HG03066 (cell line): ENCODE results near the gene TCF7.

Source experiments
- ATAC-seq: cut with Tn5 transposase; IDR thresholded peaks from one replicate; pipeline ENCODE4 v1.9.1; 2021; ENCODE audit warnings: low read depth; ENCODE audit not compliant: unreplicated experiment

The TCF7 gene

GRCh38 chr5:134111741-134112647 is 2.5 kb upstream of the TCF7 start:
- ATAC-seq, result no peak

DNA sequence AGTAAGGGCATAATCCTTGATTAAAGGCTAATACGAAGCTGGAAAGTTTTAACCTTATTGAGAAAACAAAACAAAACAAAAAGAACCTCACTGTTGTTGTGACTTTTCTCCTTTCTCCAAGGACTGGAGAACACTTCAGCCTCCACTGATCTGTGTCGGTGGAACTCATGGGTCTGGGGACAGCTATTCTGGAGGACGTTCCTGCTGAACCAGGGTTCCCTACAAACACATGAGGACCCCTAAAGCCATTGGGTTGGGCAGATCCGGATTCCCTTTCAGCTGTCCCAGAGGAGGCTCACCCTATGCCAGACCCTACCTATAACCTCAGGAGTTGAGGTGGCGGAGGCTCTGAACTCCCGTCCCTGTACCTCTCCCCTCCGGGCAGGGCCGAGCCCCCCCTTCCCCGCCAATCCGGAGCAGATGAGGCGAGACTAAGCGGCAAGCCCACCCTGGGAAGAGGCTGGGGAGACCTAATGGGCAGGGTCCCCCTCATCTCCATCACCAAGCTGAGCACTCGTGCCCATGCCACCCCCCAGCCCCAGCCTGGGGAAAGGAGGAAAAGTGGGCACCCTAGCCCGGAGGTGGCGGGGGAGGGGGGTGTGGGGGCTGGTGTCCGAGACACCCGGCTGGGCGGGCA is 1.6 kb upstream of the TCF7 start:
- ATAC-seq, result no peak

GRCh38 chr5:134113363-134113889 is 1.1 kb upstream of the TCF7 start:
- ATAC-seq, result no peak

DNA sequence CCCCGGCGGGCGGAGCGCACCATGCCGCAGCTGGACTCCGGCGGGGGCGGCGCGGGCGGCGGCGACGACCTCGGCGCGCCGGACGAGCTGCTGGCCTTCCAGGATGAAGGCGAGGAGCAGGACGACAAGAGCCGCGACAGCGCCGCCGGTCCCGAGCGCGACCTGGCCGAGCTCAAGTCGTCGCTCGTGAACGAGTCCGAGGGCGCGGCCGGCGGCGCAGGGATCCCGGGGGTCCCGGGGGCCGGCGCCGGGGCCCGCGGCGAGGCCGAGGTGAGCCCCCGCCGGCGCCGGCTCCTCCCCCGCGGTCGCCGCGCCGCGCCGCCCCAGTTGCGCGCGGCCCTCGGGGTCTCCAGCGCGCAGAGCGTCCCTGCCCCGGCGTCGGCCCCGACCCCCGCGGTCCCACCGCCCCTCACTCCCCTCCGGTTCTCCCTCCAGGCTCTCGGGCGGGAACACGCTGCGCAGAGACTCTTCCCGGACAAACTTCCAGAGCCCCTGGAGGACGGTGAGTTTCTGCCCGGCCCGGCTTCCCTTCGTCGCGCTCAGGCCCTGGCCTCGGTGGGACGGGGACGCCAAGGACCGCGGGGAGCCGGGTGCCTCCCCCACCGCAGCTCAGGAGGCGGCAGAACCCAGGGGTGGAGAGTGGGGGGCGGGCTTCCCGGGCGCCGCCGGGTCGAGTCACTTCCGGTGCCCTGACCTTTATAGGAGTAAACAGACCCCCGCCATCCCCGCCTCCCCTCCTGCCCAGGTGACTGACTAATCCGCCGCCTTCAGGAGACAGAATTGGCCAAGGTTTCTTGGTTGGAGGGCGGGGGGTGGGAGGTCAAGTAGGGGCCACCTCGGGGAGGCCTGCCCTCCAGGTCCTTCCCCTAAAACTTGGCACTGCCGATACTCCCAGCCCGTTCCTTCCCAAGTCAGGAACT is 665 bp downstream of the TCF7 start:
- peak; percentile 1 for ATAC-seq

DNA sequence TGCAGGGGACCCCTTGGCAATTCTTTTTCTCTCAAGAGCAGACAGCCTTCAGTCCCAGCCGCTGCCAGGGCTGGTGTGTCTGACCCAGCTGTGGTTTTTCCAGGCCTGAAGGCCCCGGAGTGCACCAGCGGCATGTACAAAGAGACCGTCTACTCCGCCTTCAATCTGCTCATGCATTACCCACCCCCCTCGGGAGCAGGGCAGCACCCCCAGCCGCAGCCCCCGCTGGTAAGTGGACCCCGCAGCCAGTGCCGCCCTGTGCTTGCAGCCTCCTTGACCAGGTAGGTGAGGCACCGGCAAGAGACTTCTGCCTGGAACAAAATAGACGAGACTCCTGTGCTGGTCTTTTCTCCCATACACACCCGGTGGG is 1.3 kb downstream of the TCF7 start:
- no peak for ATAC-seq

DNA sequence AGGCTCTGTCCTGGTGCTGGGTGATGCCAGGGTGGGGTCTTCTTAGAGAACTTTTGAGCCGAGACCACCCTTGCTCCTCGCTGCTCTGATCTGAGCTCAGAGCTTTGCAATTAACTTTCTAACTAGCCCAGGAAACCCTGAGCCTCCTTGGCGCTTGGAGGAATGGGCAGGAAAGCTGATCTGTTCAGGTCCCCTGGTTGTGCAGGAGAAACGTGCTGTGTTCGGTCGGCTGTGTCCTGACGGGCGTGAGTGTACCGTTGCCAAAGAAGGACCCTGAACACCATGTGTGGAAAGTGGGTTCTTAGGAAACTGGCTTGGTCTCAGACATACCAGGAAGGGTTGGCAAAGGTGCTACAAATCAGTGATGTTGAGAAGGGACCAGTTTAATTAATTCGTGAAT is 1.8 kb downstream of the TCF7 start:
- ATAC-seq, result no peak

DNA sequence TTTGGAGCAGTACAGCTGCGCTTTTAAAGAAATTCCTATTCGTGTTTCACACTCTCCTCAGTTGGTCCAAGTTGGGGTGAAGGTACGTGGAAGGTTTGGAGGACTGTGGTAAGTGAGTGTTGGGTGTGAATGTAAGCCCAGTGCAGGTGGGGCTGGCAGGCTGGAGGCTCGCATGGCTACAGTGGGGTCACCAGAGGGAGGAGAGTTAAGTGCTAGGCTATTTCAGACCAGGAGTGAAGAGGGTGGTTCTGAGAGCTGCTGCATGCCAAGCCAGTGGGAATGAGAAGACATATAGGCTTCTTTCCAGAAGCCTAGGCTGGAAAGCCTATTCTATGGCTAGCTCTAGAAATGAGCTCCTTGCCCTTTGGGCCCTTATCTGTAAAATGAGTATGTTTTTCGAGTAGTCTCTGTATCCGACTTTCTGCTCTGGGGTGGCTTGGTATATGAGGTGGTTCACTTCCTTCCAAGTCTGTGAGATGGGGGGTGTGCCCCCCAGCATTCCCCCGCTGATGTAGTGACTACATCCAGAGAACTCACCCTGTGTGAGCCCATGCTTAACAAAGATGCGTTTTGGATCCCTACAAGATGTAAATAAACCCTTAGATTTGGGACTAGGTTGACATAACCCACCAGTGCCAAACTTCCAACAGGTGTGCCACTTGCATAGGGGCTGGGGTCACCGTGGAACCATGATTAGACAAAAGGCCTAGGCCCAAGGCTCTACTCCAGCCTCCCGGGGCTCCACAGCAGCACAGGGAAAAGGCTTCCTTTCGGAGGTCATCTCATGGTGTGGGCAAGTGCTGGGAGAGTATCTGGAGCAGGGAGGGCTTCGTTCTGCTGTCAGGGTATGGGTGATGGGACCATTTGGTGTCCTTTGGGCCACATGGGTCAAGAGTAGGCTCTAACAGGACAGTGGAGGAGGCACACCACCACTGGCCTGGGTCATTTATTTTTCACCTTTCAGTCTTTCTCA is 2.6 kb downstream of the TCF7 start:
- ATAC-seq, result no peak

- no peak for ATAC-seq
Measured at GRCh38 chr5:134118212-134118835, 3.8 kb downstream of the TCF7 start.

GRCh38 chr5:134119720-134120119 is 5.2 kb downstream of the TCF7 start:
- ATAC-seq, result no peak

GRCh38 chr5:134120386-134121138 is 6.1 kb downstream of the TCF7 start:
- ATAC-seq, result no peak

DNA sequence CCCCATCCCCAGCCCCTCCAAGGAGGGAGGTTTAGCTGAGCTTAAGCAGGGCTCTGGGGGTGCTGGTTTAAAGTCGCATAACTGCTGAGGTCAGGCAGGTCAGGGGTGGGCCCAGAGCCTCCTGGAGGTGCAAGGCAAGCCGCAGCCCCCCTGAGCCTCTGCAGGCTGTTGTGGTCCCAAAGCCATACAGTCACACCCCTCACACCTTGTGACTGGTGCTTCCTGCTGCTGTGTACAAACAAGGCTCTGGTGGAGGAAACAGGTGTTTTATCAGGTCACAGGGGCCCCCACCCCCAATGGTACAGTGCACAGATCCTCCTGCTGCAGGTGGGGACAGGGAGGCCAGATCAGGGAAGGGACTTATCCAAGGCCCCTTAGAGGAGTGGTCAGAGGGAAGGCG is 8.0 kb downstream of the TCF7 start:
- ATAC-seq, result no peak

DNA sequence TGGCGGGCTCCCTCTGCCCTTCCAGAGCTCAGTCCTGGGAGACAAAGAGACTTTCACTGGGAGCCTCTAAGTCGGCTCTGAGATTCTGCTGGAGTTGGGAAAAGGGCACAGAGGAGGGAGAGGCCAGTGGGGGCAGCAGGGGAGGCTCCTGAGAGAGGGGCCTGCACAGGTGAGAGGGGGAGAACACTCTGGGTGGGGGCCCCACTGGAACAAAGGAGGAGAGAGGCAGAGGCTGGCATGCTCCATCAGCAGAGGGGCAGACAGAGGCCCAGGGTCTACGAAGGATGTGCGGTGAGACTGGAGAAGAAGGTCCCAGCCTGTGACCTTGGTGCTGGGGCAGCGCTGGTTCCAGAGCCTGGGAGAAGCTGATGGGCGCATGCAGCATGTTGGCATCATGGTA is 8.9 kb downstream of the TCF7 start:
- no peak for ATAC-seq

DNA sequence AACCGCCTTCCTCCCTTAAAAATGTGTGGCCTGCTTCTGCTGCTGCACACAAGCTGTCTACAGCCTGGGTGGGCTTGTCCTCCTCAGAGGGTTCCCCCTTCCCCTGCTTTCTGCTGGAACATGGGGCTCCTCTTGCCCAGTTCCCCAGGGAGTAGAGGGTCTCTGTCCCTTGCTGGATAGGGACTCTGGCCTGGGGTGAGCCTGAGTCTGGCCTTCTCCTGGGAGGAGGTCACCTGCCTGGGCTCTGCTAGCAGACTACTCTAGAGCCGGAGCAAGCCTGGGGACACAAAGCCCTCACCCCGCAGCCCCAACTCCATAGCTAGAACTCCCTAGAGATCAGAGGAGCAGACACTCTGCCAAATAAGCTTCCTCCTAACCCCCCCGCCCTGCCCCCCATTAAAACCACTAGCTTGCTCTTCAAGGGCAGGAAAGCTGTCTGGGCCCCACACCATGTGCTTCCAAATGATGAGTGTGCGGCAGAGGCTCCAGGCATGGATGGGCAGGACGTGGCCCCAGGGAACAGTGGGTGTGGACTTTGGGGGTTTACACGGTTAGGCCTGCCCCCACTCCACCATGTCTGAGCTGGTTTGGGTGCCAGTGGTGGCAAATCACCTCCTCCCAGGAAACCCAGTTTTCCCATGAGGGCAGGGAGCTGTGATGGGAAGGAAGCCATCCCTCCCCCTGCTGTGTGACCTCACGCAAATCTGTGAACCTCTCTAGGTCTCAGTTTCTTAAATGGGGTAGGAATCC is 10.0 kb downstream of the TCF7 start:
- no peak for ATAC-seq

DNA sequence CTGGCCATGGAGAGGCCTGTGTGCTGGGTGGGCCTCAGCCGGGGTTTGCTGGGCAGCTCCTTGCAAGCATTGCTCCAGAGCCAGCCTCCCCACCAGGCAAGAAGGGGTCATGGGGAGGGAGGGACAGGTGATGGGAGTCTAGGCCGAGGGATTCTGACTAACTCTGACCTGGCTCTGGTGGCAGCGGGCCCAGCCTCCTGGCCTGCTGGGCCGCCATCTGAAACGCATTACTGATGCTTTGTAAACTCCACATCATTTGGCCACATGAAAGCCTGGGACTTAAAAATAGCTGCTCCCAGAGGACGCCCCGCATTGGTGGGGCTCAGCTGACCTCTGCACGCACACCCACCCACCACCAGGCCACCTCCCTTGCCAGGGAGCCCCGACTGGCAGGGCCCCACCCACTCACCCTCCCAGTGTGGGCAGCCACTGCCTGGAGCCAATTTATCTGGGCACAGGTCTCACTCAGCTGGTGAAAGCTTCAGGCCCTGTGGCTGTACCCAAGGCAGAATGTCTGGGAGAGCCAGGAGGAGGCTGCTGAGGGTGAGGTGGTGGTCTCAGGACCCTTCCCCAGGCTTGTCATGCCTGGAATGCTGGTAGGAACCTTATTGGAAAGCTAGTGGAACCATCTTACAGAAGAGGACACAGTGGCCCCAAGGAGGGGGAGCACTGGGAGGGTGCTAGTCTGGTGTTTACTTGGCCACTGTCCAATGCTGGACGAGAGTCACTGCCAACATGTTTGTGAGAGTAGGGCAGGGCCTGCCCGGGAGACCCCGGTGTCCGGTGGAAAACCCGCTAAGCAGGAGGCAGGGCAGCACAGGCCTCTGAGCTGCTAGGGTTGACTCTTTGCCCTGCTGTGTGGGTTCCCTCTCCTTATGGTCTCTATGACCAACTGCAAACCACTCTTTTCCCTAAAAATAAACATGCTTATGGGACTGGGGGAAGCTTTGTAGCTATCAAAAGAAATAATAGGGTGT is 10.8 kb downstream of the TCF7 start:
- ATAC-seq, result no peak

- peak; percentile 64 for ATAC-seq
Measured at GRCh38 chr5:134127376-134127861, 12.9 kb downstream of the TCF7 start.

DNA sequence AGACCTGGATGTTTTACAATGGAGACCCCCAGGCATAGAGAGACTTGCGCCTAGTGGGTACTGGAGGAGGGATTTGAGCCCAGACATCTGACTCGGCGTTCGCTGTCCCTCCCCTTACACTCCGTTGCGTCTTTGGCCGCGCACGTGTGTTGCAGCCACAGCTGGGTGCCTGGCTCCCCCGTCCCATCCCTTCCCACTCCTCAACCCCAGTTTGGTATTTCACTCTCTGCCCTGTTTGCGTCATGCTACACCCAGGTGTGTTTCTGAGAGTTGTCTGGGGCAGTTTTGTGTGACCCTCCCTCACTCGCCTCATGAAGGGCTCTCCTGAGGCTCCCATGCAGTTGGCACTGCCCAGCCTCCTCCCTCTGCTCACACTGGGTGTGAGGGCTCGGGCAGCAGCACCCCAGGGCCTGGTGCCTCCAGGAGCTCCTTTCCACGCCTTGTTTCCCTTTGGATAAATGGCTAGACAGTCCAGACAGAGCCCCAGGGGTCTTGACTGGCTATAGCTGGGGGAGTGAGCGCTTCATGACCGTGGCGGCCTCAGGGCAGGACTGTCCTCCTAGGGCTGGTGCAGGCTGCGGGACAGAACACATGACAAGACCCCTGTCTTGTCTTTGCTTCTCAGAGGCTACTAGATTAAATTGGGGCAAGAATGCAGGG is 13.6 kb downstream of the TCF7 start:
- no peak for ATAC-seq
